Uterus (tissue), 2 donors: ENCODE results near the gene RAB40C.
"Not testable (repeated sequence)": the region's sequence is repeated elsewhere in the genome, so short reads cannot be mapped to it uniquely, and the experiment has no call there.

Experiments
- POLR2A ChIP-seq, 2 donors: fragments of 450-650 bp; IDR thresholded peaks; one replicate each; pipeline ENCODE4 v1.6.1; 2016; ENCODE audit warnings: antibody characterized with exemption in 2 of 2, mild to moderate bottlenecking in 1 of 2, moderate library complexity in 1 of 2
- TF ChIP-seq, protein P1 (sequence below), 4 experiments: fragments of 200-600 bp in 2 of 4; fragments of 450-650 bp in 2 of 4; sonication (generic) in 2 of 4; IDR thresholded peaks; one replicate each; pipeline ENCODE4 v1.5.1; 2016 to 2019; ENCODE audit warnings: antibody characterized with exemption in 4 of 4, mild to moderate bottlenecking in 2 of 4, moderate library complexity in 1 of 4

DNA sequence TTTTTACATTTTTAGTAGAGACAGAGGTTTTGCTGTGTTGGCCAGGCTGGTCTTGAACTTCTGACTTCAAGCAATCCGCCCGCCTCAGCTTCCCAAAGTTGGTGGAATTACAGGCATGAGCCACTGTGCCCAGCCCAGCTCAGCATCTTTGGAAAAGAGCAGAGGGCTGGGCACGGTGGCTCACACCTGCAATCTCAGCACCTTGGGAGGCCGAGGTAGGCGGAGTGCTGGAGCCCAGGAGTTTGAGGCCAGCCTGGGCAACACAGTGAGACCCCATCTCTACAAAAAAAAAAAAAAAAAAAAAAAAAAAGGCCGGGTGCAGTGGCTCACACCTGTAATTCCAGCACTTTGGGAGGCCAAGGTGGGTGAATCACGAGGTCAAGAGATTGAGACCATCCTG, 7.8 kb downstream of the RAB40C start:
- TF ChIP-seq, protein P1, sequence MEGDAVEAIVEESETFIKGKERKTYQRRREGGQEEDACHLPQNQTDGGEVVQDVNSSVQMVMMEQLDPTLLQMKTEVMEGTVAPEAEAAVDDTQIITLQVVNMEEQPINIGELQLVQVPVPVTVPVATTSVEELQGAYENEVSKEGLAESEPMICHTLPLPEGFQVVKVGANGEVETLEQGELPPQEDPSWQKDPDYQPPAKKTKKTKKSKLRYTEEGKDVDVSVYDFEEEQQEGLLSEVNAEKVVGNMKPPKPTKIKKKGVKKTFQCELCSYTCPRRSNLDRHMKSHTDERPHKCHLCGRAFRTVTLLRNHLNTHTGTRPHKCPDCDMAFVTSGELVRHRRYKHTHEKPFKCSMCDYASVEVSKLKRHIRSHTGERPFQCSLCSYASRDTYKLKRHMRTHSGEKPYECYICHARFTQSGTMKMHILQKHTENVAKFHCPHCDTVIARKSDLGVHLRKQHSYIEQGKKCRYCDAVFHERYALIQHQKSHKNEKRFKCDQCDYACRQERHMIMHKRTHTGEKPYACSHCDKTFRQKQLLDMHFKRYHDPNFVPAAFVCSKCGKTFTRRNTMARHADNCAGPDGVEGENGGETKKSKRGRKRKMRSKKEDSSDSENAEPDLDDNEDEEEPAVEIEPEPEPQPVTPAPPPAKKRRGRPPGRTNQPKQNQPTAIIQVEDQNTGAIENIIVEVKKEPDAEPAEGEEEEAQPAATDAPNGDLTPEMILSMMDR (IDR thresholded peaks at IDR 0.05): not testable (repeated sequence)
- not testable (repeated sequence) for TF ChIP-seq POLR2A (IDR thresholded peaks at IDR 0.05)
